ENCODE measurements around the gene AMOT. TPM values are rescaled to one million over a fixed set of nuclear protein-coding genes. Genes with fewer than 3 reads are reported as not detected.
A peak's percentile ranks its signal among the peaks of the same experiment; 100 is the strongest.
"Not testable (repeated sequence)": the region's sequence is repeated elsewhere in the genome, so short reads cannot be mapped to it uniquely, and the experiment has no call there.

The AMOT gene
- total RNA-seq, 2 experiments from 2014 or later, result 1.1 to 1.5 TPM

DNA sequence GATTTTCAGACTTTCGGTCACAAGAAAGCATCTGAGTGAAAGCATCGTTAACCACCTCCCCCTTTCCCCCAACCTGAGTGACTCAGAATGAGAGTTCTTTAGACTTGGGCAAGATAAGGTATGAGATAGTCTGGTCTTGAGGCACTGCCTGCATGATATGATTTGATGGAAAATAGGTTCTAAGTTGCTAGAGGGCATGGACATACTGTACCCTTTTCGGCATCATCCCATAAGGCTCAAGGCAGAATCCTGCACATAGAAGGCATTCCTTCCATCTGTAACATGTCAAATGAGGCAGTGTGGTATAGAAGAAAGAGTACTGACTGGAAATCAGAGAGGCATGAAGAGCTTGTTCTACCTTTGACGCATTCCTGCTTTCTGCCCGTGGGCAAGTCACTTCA lies 16.8 kb upstream of the AMOT start:
- ChIA-PET CTCF (no interaction called here), POLR2A (no interaction called here)
- ATAC-seq, result no peak
- no peak for DNase-seq
- Mint-ChIP-seq H3K27me3 (no peaks in the 10 kb centered on the region), H3K27ac (no peak overlapping the region), H3K9me3 (ENCODE audit: low read depth) (no peaks in the 10 kb centered on the region), H3K36me3 (ENCODE audit: low read depth) (no peaks in the 10 kb centered on the region), H3K4me1 (no peaks in the 10 kb centered on the region), H3K4me3 (no peak overlapping the region)
- intact Hi-C loops (cut with DNase I, micrococcal nuclease), result no loop called here

GRCh38 chrX:112854901-112855300 lies 14.3 kb upstream of the AMOT start:
- H3K27ac Mint-ChIP-seq; H3K4me3 Mint-ChIP-seq; H3K27me3 Mint-ChIP-seq; intact Hi-C loops (cut with DNase I, micrococcal nuclease); DNase-seq; ATAC-seq; POLR2A ChIA-PET; CTCF ChIA-PET; H3K4me1 Mint-ChIP-seq; H3K9me3 Mint-ChIP-seq (ENCODE audit: low read depth); H3K36me3 Mint-ChIP-seq (ENCODE audit: low read depth): not testable (repeated sequence)

GRCh38 chrX:112852851-112853250 lies 12.2 kb upstream of the AMOT start:
- no peaks in the 10 kb centered on the region for H3K36me3 Mint-ChIP-seq (ENCODE audit: low read depth)
- no peak for DNase-seq
- ATAC-seq, result no peak
- H3K27ac Mint-ChIP-seq, result no peak overlapping the region
- ChIA-PET POLR2A (no interaction called here), CTCF (interaction anchor here (0.6 kb wide), 1 partner anchor 43 kb away, joined by 3 read pairs; no protein-coding TSS in a partner anchor)
- intact Hi-C loops (cut with DNase I, micrococcal nuclease), result loop anchor here in 1 of 2 experiments (1.0 kb wide), 1 partner anchor 9 kb away; no protein-coding TSS in a partner anchor
- peaks cover 2% of the 10 kb centered on the region for H3K27me3 Mint-ChIP-seq
- no peak overlapping the region for H3K4me3 Mint-ChIP-seq
- peaks cover 7% of the 10 kb centered on the region for H3K4me1 Mint-ChIP-seq
- H3K9me3 Mint-ChIP-seq (ENCODE audit: low read depth), result no peaks in the 10 kb centered on the region

- no peak for DNase-seq
- ChIA-PET CTCF (no interaction called here), POLR2A (no interaction called here)
- H3K27me3 Mint-ChIP-seq, result peaks cover 2% of the 10 kb centered on the region
- ATAC-seq, result no peak
- H3K9me3 Mint-ChIP-seq (ENCODE audit: low read depth), result no peaks in the 10 kb centered on the region
- intact Hi-C loops (cut with DNase I, micrococcal nuclease), result loop anchor here in 1 of 2 experiments (1.0 kb wide), 1 partner anchor 8 kb away; no protein-coding TSS in a partner anchor
- no peak overlapping the region for H3K27ac Mint-ChIP-seq
- no peak overlapping the region for H3K4me3 Mint-ChIP-seq
- peaks cover 7% of the 10 kb centered on the region for H3K4me1 Mint-ChIP-seq
- no peaks in the 10 kb centered on the region for H3K36me3 Mint-ChIP-seq (ENCODE audit: low read depth)
Observed at GRCh38 chrX:112851806-112852205, 11.2 kb upstream of the AMOT start.

GRCh38 chrX:112851161-112851779 lies 10.6 kb upstream of the AMOT start:
- intact Hi-C loops (cut with DNase I, micrococcal nuclease), result no loop called here
- Mint-ChIP-seq H3K9me3 (ENCODE audit: low read depth) (no peaks in the 10 kb centered on the region), H3K27ac (no peak overlapping the region), H3K4me1 (peaks cover 7% of the 10 kb centered on the region), H3K4me3 (no peak overlapping the region), H3K27me3 (peaks cover 2% of the 10 kb centered on the region), H3K36me3 (ENCODE audit: low read depth) (no peaks in the 10 kb centered on the region)
- DNase-seq, result peak; percentile 7
- peak; percentile 26 for ATAC-seq
- ChIA-PET CTCF (no interaction called here), POLR2A (no interaction called here)

- POLR2A ChIA-PET, result no interaction called here
- Mint-ChIP-seq H3K4me3 (no peak overlapping the region), H3K36me3 (ENCODE audit: low read depth) (no peaks in the 10 kb centered on the region), H3K9me3 (ENCODE audit: low read depth) (no peaks in the 10 kb centered on the region), H3K27me3 (peaks cover 2% of the 10 kb centered on the region), H3K4me1 (peaks cover 13% of the 10 kb centered on the region), H3K27ac (no peak overlapping the region)
- intact Hi-C loops (cut with DNase I, micrococcal nuclease), result loop anchor here in 1 of 2 experiments (10.0 kb wide), 1 partner anchor 1164 kb away; the partner anchor contains the start of gene ALG13
- DNase-seq, result no peak
- ATAC-seq, result no peak
- CTCF ChIA-PET, result no interaction called here
Observed at GRCh38 chrX:112849016-112849415, 8.4 kb upstream of the AMOT start.

GRCh38 chrX:112846782-112847181 lies 6.2 kb upstream of the AMOT start:
- ATAC-seq (no peak), DNase-seq (no peak)
- H3K27ac Mint-ChIP-seq, result no peak overlapping the region
- no peak overlapping the region for H3K4me3 Mint-ChIP-seq
- POLR2A ChIA-PET, result no interaction called here
- H3K36me3 Mint-ChIP-seq (ENCODE audit: low read depth), result no peaks in the 10 kb centered on the region
- H3K27me3 Mint-ChIP-seq, result peaks cover 2% of the 10 kb centered on the region
- H3K9me3 Mint-ChIP-seq (ENCODE audit: low read depth), result no peaks in the 10 kb centered on the region
- intact Hi-C loops (cut with DNase I, micrococcal nuclease), result loop anchor here in 1 of 2 experiments (10.0 kb wide), 1 partner anchor 1162 kb away; the partner anchor contains the start of gene ALG13
- CTCF ChIA-PET, result no interaction called here
- peaks cover 13% of the 10 kb centered on the region for H3K4me1 Mint-ChIP-seq

- Mint-ChIP-seq H3K4me3 (no peak overlapping the region), H3K27me3 (peaks cover 2% of the 10 kb centered on the region), H3K27ac (no peak overlapping the region), H3K36me3 (ENCODE audit: low read depth) (no peaks in the 10 kb centered on the region), H3K4me1 (peaks cover 9% of the 10 kb centered on the region), H3K9me3 (ENCODE audit: low read depth) (no peaks in the 10 kb centered on the region)
- DNase-seq (no peak), ATAC-seq (no peak)
- POLR2A ChIA-PET, result no interaction called here
- CTCF ChIA-PET, result no interaction called here
- intact Hi-C loops (cut with DNase I, micrococcal nuclease), result loop anchor here in 1 of 2 experiments (10.0 kb wide), 1 partner anchor 1161 kb away; the partner anchor contains the start of gene ALG13
Observed at GRCh38 chrX:112846187-112846586, 5.6 kb upstream of the AMOT start.

- ChIA-PET CTCF (interaction anchor here (0.7 kb wide), 1 partner anchor 30 kb away, joined by 3 read pairs; no protein-coding TSS in a partner anchor), POLR2A (no interaction called here)
- Mint-ChIP-seq H3K27me3 (peaks cover 4% of the 10 kb centered on the region), H3K27ac (no peak overlapping the region), H3K36me3 (ENCODE audit: low read depth) (no peaks in the 10 kb centered on the region), H3K9me3 (ENCODE audit: low read depth) (no peaks in the 10 kb centered on the region), H3K4me3 (no peak overlapping the region), H3K4me1 (peaks cover 13% of the 10 kb centered on the region)
- DNase-seq (no peak), ATAC-seq (peak; percentile 27)
- intact Hi-C loops (cut with DNase I, micrococcal nuclease), result loop anchor here (1.0 to 10.0 kb wide), 4 partner anchors 8 to 1162 kb away; partner anchors contain the start of genes ALG13 (in 2 of the 2) and LHFPL1 (in 1 of the 2)
Observed at GRCh38 chrX:112844250-112844649, 3.6 kb upstream of the AMOT start.

GRCh38 chrX:112841820-112842157 lies 1.2 kb upstream of the AMOT start:
- peaks cover 13% of the 10 kb centered on the region for H3K4me1 Mint-ChIP-seq
- CTCF ChIA-PET, result no interaction called here
- no peak overlapping the region for H3K27ac Mint-ChIP-seq
- ATAC-seq, result no peak
- no peaks in the 10 kb centered on the region for H3K9me3 Mint-ChIP-seq (ENCODE audit: low read depth)
- no peaks in the 10 kb centered on the region for H3K36me3 Mint-ChIP-seq (ENCODE audit: low read depth)
- peak overlapping the region; percentile 82 for H3K4me3 Mint-ChIP-seq
- H3K27me3 Mint-ChIP-seq, result peaks cover 4% of the 10 kb centered on the region
- POLR2A ChIA-PET, result no interaction called here
- intact Hi-C loops (cut with DNase I, micrococcal nuclease), result loop anchor here (5.0 to 10.0 kb wide), 3 partner anchors 164 to 1159 kb away; partner anchors contain the start of genes ALG13 (in 2 of the 2) and LHFPL1 (in 1 of the 2)
- DNase-seq, result no peak

GRCh38 chrX:112841114-112841819 lies 636 bp upstream of the AMOT start:
- no peaks in the 10 kb centered on the region for H3K36me3 Mint-ChIP-seq (ENCODE audit: low read depth)

GRCh38 chrX:112839856-112840255 lies 775 bp downstream of the AMOT start:
- DNase-seq, result no peak
- ChIA-PET POLR2A (no interaction called here), CTCF (no interaction called here)
- Mint-ChIP-seq H3K36me3 (ENCODE audit: low read depth) (no peaks in the 10 kb centered on the region), H3K4me1 (peaks cover 13% of the 10 kb centered on the region), H3K9me3 (ENCODE audit: low read depth) (no peaks in the 10 kb centered on the region), H3K27ac (peak overlapping the region; percentile 17), H3K27me3 (peaks cover 4% of the 10 kb centered on the region), H3K4me3 (peak overlapping the region; percentile 82)
- ATAC-seq, result no peak
- intact Hi-C loops (cut with DNase I, micrococcal nuclease), result loop anchor here (5.0 to 10.0 kb wide), 3 partner anchors 163 to 1158 kb away; partner anchors contain the start of genes ALG13 (in 2 of the 2) and LHFPL1 (in 1 of the 2)

More at GRCh38 chrX:112841114-112841819, 636 bp upstream of the AMOT start:
- Mint-ChIP-seq H3K4me3 (peak overlapping the region; percentile 82), H3K4me1 (peaks cover 13% of the 10 kb centered on the region), H3K27me3 (peaks cover 4% of the 10 kb centered on the region), H3K27ac (peak overlapping the region; percentile 13), H3K9me3 (ENCODE audit: low read depth) (no peaks in the 10 kb centered on the region)
- ChIA-PET POLR2A (no interaction called here), CTCF (no interaction called here)
- intact Hi-C loops (cut with DNase I, micrococcal nuclease), result loop anchor here (5.0 to 10.0 kb wide), 3 partner anchors 164 to 1159 kb away; partner anchors contain the start of genes ALG13 (in 2 of the 2) and LHFPL1 (in 1 of the 2)
- ATAC-seq (peak; percentile 97), DNase-seq (peak; percentile 82)
